A673 (cell line): ENCODE data around the gene SLAMF8. TPM values are rescaled to one million over a fixed set of nuclear protein-coding genes. Genes with fewer than 3 reads are reported as not detected.

Source experiments
- BruUV-seq: library from RNA; stranded (reverse); fragments of 400-500 nt; replicated peaks from 2 replicates; lab custom pipeline; 2021; lab: Mats Ljungman, UMichigan
- CTCF ChIA-PET: fragments of 300-600 bp; sonication (Branson Sonifier 250); formaldehyde crosslinking; loops from one replicate; lab custom pipeline; 2022; ENCODE audit warnings: antibody characterized with exemption; lab: Charles Lee
- POLR2A ChIA-PET: fragments of 300-600 bp; sonication (Branson Sonifier 250); formaldehyde crosslinking; loops from one replicate; lab custom pipeline; 2022; ENCODE audit warnings: antibody characterized with exemption; ENCODE audit not compliant: low non-redundant PET; lab: Charles Lee
- DNase-seq: peaks from one replicate; pipeline ENCODE4 v3.0.0-alpha.2; 2015; ENCODE audit warnings: low spot score
- H3K27ac ChIP-seq: fragments of 200-600 bp; sonication (generic); 2 replicates; pipeline ENCODE4 v1.5.1; 2016; ENCODE audit warnings: mixed run types, low read depth, mild to moderate bottlenecking, mixed read lengths, antibody characterized with exemption, low read length; ENCODE audit not compliant: poor library complexity, severe bottlenecking
- H3K27me3 ChIP-seq: fragments of 200-600 bp; sonication (generic); replicated peaks from 2 replicates; pipeline ENCODE4 v1.6.1; 2017; ENCODE audit warnings: mixed run types, low read depth, mild to moderate bottlenecking, mixed read lengths, antibody characterized with exemption, low read length; ENCODE audit not compliant: insufficient read depth, poor library complexity
- H3K36me3 ChIP-seq: fragments of 200-600 bp; sonication (generic); 2 replicates; pipeline ENCODE4 v1.6.1; 2016; ENCODE audit warnings: mixed run types, mild to moderate bottlenecking, mixed read lengths, antibody characterized with exemption, low read length; ENCODE audit not compliant: insufficient read depth, poor library complexity, severe bottlenecking
- H3K4me1 ChIP-seq: fragments of 200-600 bp; sonication (generic); 2 replicates; pipeline ENCODE4 v1.6.1; 2017; ENCODE audit warnings: mixed run types, mild to moderate bottlenecking, mixed read lengths, antibody characterized with exemption, low read length; ENCODE audit not compliant: insufficient read depth, poor library complexity, severe bottlenecking
- H3K4me3 ChIP-seq: fragments of 200-600 bp; sonication (generic); 2 replicates; pipeline ENCODE4 v1.5.1; 2016; ENCODE audit warnings: low read depth, mixed run types, mild to moderate bottlenecking, mixed read lengths, low read length; ENCODE audit not compliant: poor library complexity, severe bottlenecking
- H3K9me3 ChIP-seq: fragments of 200-600 bp; sonication (generic); 2 replicates; pipeline ENCODE4 v1.6.1; 2016; ENCODE audit warnings: mixed run types, low read depth, mild to moderate bottlenecking, mixed read lengths, antibody characterized with exemption, low read length; ENCODE audit not compliant: poor library complexity, severe bottlenecking
- CTCF ChIP-seq: fragments of 300-800, 200-600 bp; sonication (generic); conservative IDR thresholded peaks from 2 replicates; pipeline ENCODE4 v1.5.1; 2017; ENCODE audit warnings: low read depth, mild to moderate bottlenecking, antibody characterized with exemption, low read length, moderate library complexity, mixed read lengths
- EZH2 ChIP-seq: fragments of 200-600 bp; sonication (generic); IDR thresholded peaks from 2 replicates; pipeline ENCODE4 v1.6.1; 2017; ENCODE audit warnings: borderline replicate concordance, low read depth, mild to moderate bottlenecking, mixed read lengths, antibody characterized with exemption, low read length; ENCODE audit not compliant: poor library complexity, severe bottlenecking
- intact Hi-C: fragments of 100-400 bp; cut with micrococcal nuclease; formaldehyde crosslinking; loops from one replicate; pipeline ENCODE4 v1.10.0; 2022; ENCODE audit not compliant: unreplicated experiment
- total RNA-seq: library from RNA; stranded (reverse); gene quantifications from 2 replicates; pipeline ENCODE4 v1.2.3, GENCODE V29; 2021

The SLAMF8 gene
- total RNA-seq, 1 experiment from 2014 or later = not detected

GRCh38 chr1:159877695-159878444 is 51.2 kb downstream of the SLAMF8 start:
- Histone ChIP-seq H3K36me3 (no peaks in the 10 kb centered on the region), H3K27me3 (no peaks in the 10 kb centered on the region), H3K4me3 (no peak overlapping the region), H3K9me3 (no peaks in the 10 kb centered on the region), H3K27ac (no peak overlapping the region), H3K4me1 (peaks cover 15% of the 10 kb centered on the region)
- ChIA-PET POLR2A (no interaction called here), CTCF (no interaction called here)
- DNase-seq = no peak
- TF ChIP-seq EZH2 (no peak), CTCF (no peak)
- BruUV-seq = no TSS peak
- intact Hi-C loops = no loop called here

GRCh38 chr1:159879136-159879535 is 52.5 kb downstream of the SLAMF8 start:
- Histone ChIP-seq H3K27me3 (no peaks in the 10 kb centered on the region), H3K4me3 (no peak overlapping the region), H3K36me3 (no peaks in the 10 kb centered on the region), H3K27ac (no peak overlapping the region), H3K9me3 (no peaks in the 10 kb centered on the region), H3K4me1 (peaks cover 13% of the 10 kb centered on the region)
- no peak for DNase-seq
- CTCF ChIA-PET = no interaction called here
- intact Hi-C loops = no loop called here
- TF ChIP-seq EZH2 (no peak), CTCF (no peak)
- no TSS peak for BruUV-seq
- POLR2A ChIA-PET = no interaction called here

DNA sequence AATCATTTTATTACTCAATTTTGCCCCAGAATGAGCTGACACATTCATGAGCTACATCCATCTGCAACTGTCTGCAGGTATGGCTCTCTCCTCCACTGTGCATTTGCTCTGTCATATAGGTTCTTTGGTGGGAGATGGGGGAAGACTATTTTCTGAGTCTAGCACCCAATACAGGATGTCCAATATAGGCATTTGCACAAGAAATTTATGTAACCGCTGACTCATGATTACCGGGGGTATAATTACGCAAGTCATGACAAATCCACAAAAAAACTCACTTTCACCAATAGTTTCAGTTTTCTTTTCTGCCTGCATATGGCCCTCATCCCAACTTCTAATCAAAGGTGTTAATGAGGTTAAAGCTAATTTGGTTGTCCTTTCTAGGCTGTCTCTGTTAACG is 53.3 kb downstream of the SLAMF8 start:
- H3K27me3 ChIP-seq = no peaks in the 10 kb centered on the region
- CTCF ChIA-PET = no interaction called here
- no peaks in the 10 kb centered on the region for H3K9me3 ChIP-seq
- intact Hi-C loops = no loop called here
- BruUV-seq = no TSS peak
- H3K4me3 ChIP-seq = no peak overlapping the region
- POLR2A ChIA-PET = no interaction called here
- peaks cover 13% of the 10 kb centered on the region for H3K4me1 ChIP-seq
- H3K27ac ChIP-seq = no peak overlapping the region
- H3K36me3 ChIP-seq = no peaks in the 10 kb centered on the region
- TF ChIP-seq CTCF = no peak
- no peak for TF ChIP-seq EZH2
- DNase-seq = peak; percentile 36
